Skin epidermis (tissue), 12 donors: ENCODE measurements around the gene CHST14.

Source experiments
- H3K27ac ChIP-seq, 21 experiments: fragments of 200-600 bp; sonication (generic) in 11 of 21; one replicate each; pipeline ENCODE4 v1.5.0; 2020; ENCODE audit warnings: mild to moderate bottlenecking in 3 of 21, inconsistent platforms in 2 of 21, moderate library complexity in 2 of 21
- H3K4me3 ChIP-seq, 7 experiments: fragments of 200-600 bp; sonication (generic) in 2 of 7; one replicate each; pipeline ENCODE4 v1.5.0; 2020; ENCODE audit warnings: inconsistent platforms in 2 of 7, mild to moderate bottlenecking in 2 of 7, moderate library complexity in 1 of 7

Gene CHST14

GRCh38 chr15:40511472-40512133 lies 40.8 kb downstream of the CHST14 start:
- H3K4me3 ChIP-seq, result peak overlapping the region; percentile 27 to 50 (median 40)
- H3K27ac ChIP-seq, result peak overlapping the region in 14 of 21 experiments; percentile 8 to 85 (median 62)

- H3K4me3 ChIP-seq, result no peak overlapping the region
These were observed 41.7 kb downstream of the CHST14 start for GRCh38 chr15:40512440-40512839.

GRCh38 chr15:40513609-40514008 lies 42.8 kb downstream of the CHST14 start:
- no peak overlapping the region for H3K27ac ChIP-seq
- H3K4me3 ChIP-seq, result no peak overlapping the region

More at GRCh38 chr15:40512440-40512839, 41.7 kb downstream of the CHST14 start:
- no peak overlapping the region for H3K27ac ChIP-seq

GRCh38 chr15:40516322-40516721 lies 45.5 kb downstream of the CHST14 start:
- H3K4me3 ChIP-seq, result no peak overlapping the region
- H3K27ac ChIP-seq, result no peak overlapping the region
